Measurements from ENCODE around the gene ALKBH2.

DNA sequence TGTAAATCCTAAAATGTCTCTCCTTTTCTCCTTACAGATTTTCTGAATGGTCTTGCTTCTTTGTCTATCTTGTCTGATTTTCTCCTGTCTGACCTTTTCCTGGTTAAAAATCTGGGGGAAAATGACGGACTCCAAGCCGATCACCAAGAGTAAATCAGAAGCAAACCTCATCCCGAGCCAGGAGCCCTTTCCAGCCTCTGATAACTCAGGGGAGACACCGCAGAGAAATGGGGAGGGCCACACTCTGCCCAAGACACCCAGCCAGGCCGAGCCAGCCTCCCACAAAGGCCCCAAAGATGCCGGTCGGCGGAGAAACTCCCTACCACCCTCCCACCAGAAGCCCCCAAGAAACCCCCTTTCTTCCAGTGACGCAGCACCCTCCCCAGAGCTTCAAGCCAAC is 46.1 kb upstream of the ALKBH2 start:
- TF ChIP-seq, protein P1, sequence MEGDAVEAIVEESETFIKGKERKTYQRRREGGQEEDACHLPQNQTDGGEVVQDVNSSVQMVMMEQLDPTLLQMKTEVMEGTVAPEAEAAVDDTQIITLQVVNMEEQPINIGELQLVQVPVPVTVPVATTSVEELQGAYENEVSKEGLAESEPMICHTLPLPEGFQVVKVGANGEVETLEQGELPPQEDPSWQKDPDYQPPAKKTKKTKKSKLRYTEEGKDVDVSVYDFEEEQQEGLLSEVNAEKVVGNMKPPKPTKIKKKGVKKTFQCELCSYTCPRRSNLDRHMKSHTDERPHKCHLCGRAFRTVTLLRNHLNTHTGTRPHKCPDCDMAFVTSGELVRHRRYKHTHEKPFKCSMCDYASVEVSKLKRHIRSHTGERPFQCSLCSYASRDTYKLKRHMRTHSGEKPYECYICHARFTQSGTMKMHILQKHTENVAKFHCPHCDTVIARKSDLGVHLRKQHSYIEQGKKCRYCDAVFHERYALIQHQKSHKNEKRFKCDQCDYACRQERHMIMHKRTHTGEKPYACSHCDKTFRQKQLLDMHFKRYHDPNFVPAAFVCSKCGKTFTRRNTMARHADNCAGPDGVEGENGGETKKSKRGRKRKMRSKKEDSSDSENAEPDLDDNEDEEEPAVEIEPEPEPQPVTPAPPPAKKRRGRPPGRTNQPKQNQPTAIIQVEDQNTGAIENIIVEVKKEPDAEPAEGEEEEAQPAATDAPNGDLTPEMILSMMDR (IDR thresholded peaks at IDR 0.05 in 4 of 5, conservative IDR thresholded peaks at IDR 0.05 in 1 of 5): no peak
- no peak for TF ChIP-seq POLR2A (IDR thresholded peaks at IDR 0.05)

All from gastrocnemius medialis (tissue), 4 donors.